Activated naive CD4-positive, alpha-beta T cell treated with anti-CD3 and anti-CD28 coated beads, Interleukin-2, amount 50 U/mL, for 16 hours (primary cell): ENCODE results near the gene FBXO28.
"Not testable (repeated sequence)": the region's sequence is repeated elsewhere in the genome, so short reads cannot be mapped to it uniquely, and the experiment has no call there.

Experiments used
- DNase-seq: peaks from one replicate; pipeline ENCODE4 v3.0.0-alpha.2; 2020

The FBXO28 gene

GRCh38 chr1:224113918-224114786 is at the start of gene FBXO28:
TSS of gene FBXO28 (plus strand) at chr1:224114111. CDS start at chr1:224114130, 19 bp downstream.
- peak; percentile 96 for DNase-seq

- DNase-seq, result no peak
These were observed 49.8 kb upstream of the FBXO28 start for GRCh38 chr1:224064150-224064549.

- no peak for DNase-seq
These were observed 48.5 kb upstream of the FBXO28 start for GRCh38 chr1:224065455-224065854.

GRCh38 chr1:224067207-224067606 is 46.7 kb upstream of the FBXO28 start:
- no peak for DNase-seq

GRCh38 chr1:224067621-224068457 is 46.1 kb upstream of the FBXO28 start:
- no peak for DNase-seq

- DNase-seq, result no peak
These were observed 45.3 kb upstream of the FBXO28 start for GRCh38 chr1:224068458-224069072.

- DNase-seq, result no peak
These were observed 44.8 kb upstream of the FBXO28 start for GRCh38 chr1:224069138-224069537.

GRCh38 chr1:224070521-224070920 is 43.4 kb upstream of the FBXO28 start:
- no peak for DNase-seq

GRCh38 chr1:224076407-224076806 is 37.5 kb upstream of the FBXO28 start:
- no peak for DNase-seq

- not testable (repeated sequence) for DNase-seq
These were observed 34.3 kb upstream of the FBXO28 start for GRCh38 chr1:224079644-224080043.

GRCh38 chr1:224080115-224080774 is 33.7 kb upstream of the FBXO28 start:
- no peak for DNase-seq

- DNase-seq, result no peak
These were observed 32.3 kb upstream of the FBXO28 start for GRCh38 chr1:224081604-224082003.

- no peak for DNase-seq
These were observed 31.8 kb upstream of the FBXO28 start for GRCh38 chr1:224082146-224082545.

- no peak for DNase-seq
These were observed 29.0 kb upstream of the FBXO28 start for GRCh38 chr1:224084867-224085266.

GRCh38 chr1:224085421-224086108 is 28.3 kb upstream of the FBXO28 start:
- DNase-seq, result no peak

GRCh38 chr1:224087286-224087794 is 26.6 kb upstream of the FBXO28 start:
- DNase-seq, result no peak

GRCh38 chr1:224089583-224089982 is 24.3 kb upstream of the FBXO28 start:
- no peak for DNase-seq

- no peak for DNase-seq
These were observed 23.8 kb upstream of the FBXO28 start for GRCh38 chr1:224090116-224090515.

- no peak for DNase-seq
These were observed 21.8 kb upstream of the FBXO28 start for GRCh38 chr1:224092111-224092510.

GRCh38 chr1:224092601-224093000 is 21.3 kb upstream of the FBXO28 start:
- DNase-seq, result no peak

GRCh38 chr1:224095339-224095738 is 18.6 kb upstream of the FBXO28 start:
- DNase-seq, result no peak

- no peak for DNase-seq
These were observed 18.0 kb upstream of the FBXO28 start for GRCh38 chr1:224095867-224096266.
